Measurements from ENCODE around the gene TECPR2.

- TF ChIP-seq POLR2A (IDR thresholded peaks at IDR 0.05; ENCODE audit: low read length) = no peak
- TF ChIP-seq GATA1 (IDR thresholded peaks at IDR 0.05; ENCODE audit: low read depth, low read length) = no peak
These were observed 622 bp downstream of the TECPR2 start for GRCh38 chr14:102363182-102363943.

Data from erythroblast (primary cell).